Ascending aorta (tissue), 2 donors: ENCODE data around the gene SMIM14. TPM values are rescaled to one million over a fixed set of nuclear protein-coding genes. Genes with fewer than 3 reads are reported as not detected.

Source experiments
- DNase-seq, 2 donors: peaks; one replicate each; pipeline ENCODE4 v3.0.0-alpha.2; 2019; ENCODE audit warnings: low spot score in 2 of 2
- H3K27ac ChIP-seq, 2 donors: fragments of 200-600 bp; sonication (generic); one replicate each; pipeline ENCODE4 v1.5.1; 2016 to 2017; ENCODE audit warnings: mild to moderate bottlenecking in 1 of 2
- H3K27me3 ChIP-seq: fragments of 200-600 bp; sonication (generic); one replicate; pipeline ENCODE4 v1.5.1; 2017
- H3K36me3 ChIP-seq, 2 donors: fragments of 200-600 bp; sonication (generic); one replicate each; pipeline ENCODE4 v1.5.1; 2016
- H3K4me1 ChIP-seq, 2 donors: fragments of 200-600 bp; sonication (generic); one replicate each; pipeline ENCODE4 v1.5.1; 2016 to 2017; ENCODE audit warnings: mild to moderate bottlenecking in 1 of 2
- H3K4me3 ChIP-seq, 2 donors: fragments of 200-600 bp; sonication (generic); one replicate each; pipeline ENCODE4 v1.5.1; 2016 to 2017; ENCODE audit warnings: mild to moderate bottlenecking in 1 of 2
- H3K9me3 ChIP-seq, 2 donors: fragments of 200-600 bp; sonication (generic); one replicate each; pipeline ENCODE4 v1.5.1; 2016
- intact Hi-C: fragments of 100-400 bp; cut with DNase I; formaldehyde crosslinking; loops from one replicate; pipeline ENCODE4 v1.15.1; 2023
- total RNA-seq: library from RNA; depleted of rRNA; stranded (reverse); fragments of >200 nt; gene quantifications from one replicate; pipeline ENCODE4 v1.1.0, GENCODE V29; 2016
- TF ChIP-seq, protein P1 (sequence below), 3 experiments: fragments of 200-600 bp in 2 of 3; fragments of 450-650 bp in 1 of 3; sonication (generic) in 2 of 3; IDR thresholded peaks; one replicate each; pipeline ENCODE4 v1.5.1; 2016 to 2019; ENCODE audit warnings: antibody characterized with exemption in 3 of 3, mild to moderate bottlenecking in 1 of 3, moderate library complexity in 1 of 3

The SMIM14 gene
- total RNA-seq, 1 donor from 2014 or later = 48.2 TPM

DNA sequence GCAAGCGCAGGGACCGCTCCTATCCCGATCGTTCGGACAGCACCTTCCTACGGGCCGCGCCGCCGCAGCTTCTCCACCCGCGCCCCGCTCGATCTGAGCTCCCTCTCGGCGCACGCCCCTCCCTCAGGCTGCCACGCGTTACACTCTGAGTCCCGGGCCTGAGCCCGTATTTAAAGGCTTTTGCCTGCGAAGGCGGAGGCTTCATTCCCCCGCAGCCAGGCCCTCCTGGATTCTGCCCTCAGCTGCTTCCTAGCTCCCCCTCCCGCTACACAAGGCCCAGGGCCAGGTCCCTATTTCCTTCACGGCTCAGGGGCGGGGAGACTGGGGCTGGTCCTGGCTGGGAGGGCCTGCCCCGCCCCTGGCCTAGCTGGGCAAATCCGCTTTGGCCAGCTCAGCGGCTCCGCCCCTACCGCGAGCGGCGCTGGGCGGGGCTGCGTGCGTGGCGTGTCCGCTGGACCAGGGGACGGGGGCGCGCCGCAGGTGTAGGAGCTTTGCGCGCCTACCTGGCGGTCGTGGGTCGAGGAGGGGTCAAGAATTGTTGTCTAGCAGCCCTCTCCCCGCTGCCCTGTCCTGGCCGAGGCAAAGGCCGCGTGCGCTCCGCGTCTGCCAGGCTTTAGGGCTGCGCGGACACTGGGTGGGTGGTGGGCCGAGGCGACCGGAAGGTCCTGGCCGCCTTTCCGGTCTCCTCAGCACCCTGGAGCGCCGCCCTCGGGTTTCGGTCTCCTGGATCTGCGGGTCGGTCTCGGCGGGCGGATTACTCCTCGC, 111.2 kb downstream of the SMIM14 start, which contains the start of gene UGDH:
Gene UGDH, minus strand, starts transcription at position 144 of the 765 bp plus-strand sequence. CDS start 5,927 bp downstream, outside the sequence.
- H3K9me3 ChIP-seq = no peaks in the 10 kb centered on the region
- H3K27me3 ChIP-seq = no peaks in the 10 kb centered on the region
- peaks cover 0 to 13% of the 10 kb centered on the region in 2 donors for H3K4me1 ChIP-seq
- intact Hi-C loops = loop anchor here (1.0 to 5.0 kb wide), 8 partner anchors 25 to 530 kb away; partner anchors contain the start of genes LIAS, N4BP2, PDS5A and RPL9
- H3K36me3 ChIP-seq = peaks cover 2 to 4% of the 10 kb centered on the region in 2 donors
- peak within 1 kb of the TSS; percentile 56 to 100 for H3K4me3 ChIP-seq
- DNase-seq = peak; percentile 89 to 98
- H3K27ac ChIP-seq = peak within 1 kb of the TSS; percentile 96 to 98
- TF ChIP-seq, protein P1, sequence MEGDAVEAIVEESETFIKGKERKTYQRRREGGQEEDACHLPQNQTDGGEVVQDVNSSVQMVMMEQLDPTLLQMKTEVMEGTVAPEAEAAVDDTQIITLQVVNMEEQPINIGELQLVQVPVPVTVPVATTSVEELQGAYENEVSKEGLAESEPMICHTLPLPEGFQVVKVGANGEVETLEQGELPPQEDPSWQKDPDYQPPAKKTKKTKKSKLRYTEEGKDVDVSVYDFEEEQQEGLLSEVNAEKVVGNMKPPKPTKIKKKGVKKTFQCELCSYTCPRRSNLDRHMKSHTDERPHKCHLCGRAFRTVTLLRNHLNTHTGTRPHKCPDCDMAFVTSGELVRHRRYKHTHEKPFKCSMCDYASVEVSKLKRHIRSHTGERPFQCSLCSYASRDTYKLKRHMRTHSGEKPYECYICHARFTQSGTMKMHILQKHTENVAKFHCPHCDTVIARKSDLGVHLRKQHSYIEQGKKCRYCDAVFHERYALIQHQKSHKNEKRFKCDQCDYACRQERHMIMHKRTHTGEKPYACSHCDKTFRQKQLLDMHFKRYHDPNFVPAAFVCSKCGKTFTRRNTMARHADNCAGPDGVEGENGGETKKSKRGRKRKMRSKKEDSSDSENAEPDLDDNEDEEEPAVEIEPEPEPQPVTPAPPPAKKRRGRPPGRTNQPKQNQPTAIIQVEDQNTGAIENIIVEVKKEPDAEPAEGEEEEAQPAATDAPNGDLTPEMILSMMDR (IDR thresholded peaks at IDR 0.05) = peak in 2 of 3 experiments; percentile 14 to 16

DNA sequence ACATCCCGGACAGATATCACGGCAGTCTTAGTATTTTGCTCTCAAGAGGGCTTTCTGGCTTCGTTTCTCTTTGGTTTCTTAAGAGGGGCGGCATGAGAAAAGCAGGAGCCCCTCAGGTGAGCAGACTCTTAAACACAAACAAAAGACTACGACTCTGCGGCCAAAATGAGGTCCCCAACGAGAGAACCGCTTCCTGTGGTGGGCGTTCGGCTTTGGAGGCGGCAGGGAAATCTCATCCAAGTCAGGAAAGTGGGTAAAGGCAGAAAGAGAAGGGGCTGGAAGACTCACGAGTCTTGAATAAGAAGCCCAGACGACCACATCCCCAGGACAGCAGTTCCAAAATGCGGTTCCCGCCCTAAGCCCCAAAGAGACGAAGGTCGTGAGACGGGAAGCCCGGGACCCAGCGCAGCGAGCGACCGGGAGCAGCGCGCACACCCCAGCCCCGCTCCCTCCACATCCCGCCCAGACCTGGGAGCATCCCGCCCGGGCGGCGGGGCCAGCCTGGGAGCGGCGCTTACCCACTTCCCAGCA, 111.8 kb downstream of the SMIM14 start:
- H3K36me3 ChIP-seq = no peaks in the 10 kb centered on the region
- intact Hi-C loops = loop anchor here (1.0 to 5.0 kb wide), 7 partner anchors 24 to 530 kb away; partner anchors contain the start of genes LIAS, N4BP2, PDS5A and RPL9
- no peaks in the 10 kb centered on the region for H3K27me3 ChIP-seq
- no peak for DNase-seq
- H3K27ac ChIP-seq = peak overlapping the region; percentile 96 to 98
- H3K9me3 ChIP-seq = no peaks in the 10 kb centered on the region
- H3K4me3 ChIP-seq = peak overlapping the region; percentile 56 to 100
- TF ChIP-seq, protein P1 (IDR thresholded peaks at IDR 0.05) = no peak
- H3K4me1 ChIP-seq = peaks cover 0 to 20% of the 10 kb centered on the region in 2 donors

DNA sequence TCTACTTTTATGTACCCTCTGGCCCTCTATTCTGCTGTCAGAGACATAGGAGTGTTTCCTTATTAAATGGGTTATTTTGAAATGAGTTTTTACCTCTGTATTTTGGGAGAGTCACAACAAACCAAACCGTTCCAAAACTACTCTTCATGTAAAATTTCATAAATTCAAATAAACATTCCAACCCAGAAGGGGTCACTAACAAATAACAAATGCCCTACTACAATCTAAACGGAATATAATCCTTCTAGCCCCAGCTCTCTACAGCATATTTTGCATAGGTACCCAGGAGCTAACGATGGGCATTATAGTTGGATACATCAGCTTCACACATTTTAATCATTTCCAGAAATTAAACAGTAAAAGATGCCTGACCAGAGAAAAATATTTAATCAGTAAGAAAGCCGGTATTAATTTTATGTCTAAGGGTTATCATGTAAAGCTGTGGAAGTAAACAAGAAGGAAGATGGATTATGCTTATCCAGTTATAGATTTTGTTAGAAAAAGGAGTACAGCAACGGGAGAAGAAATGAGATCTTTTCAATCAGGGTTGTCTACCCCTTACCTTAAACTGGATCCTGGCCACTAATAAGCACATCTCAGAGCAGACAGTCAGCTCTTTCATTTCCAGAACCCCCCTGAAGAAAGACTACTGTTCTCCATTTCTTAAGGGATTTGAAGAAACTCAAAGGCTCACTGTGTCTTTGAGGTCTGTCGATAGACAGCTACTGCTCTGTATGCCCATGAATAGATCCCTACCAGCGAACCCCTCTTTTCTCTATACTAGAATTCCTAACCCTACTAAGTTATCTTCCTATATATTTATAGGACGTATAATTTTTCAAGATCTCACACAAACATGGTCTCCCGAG, 112.6 kb downstream of the SMIM14 start:
- Histone ChIP-seq H3K36me3 (no peaks in the 10 kb centered on the region), H3K4me1 (peaks cover 0 to 23% of the 10 kb centered on the region in 2 donors), H3K27ac (peak overlapping the region; percentile 96 to 98), H3K4me3 (peak overlapping the region; percentile 56 to 100), H3K9me3 (no peaks in the 10 kb centered on the region), H3K27me3 (no peaks in the 10 kb centered on the region)
- no peak for DNase-seq
- TF ChIP-seq, protein P1 (IDR thresholded peaks at IDR 0.05) = no peak
- intact Hi-C loops = loop anchor here (2.0 to 5.0 kb wide), 6 partner anchors 23 to 531 kb away; partner anchors contain the start of genes LIAS, N4BP2, PDS5A and RPL9

DNA sequence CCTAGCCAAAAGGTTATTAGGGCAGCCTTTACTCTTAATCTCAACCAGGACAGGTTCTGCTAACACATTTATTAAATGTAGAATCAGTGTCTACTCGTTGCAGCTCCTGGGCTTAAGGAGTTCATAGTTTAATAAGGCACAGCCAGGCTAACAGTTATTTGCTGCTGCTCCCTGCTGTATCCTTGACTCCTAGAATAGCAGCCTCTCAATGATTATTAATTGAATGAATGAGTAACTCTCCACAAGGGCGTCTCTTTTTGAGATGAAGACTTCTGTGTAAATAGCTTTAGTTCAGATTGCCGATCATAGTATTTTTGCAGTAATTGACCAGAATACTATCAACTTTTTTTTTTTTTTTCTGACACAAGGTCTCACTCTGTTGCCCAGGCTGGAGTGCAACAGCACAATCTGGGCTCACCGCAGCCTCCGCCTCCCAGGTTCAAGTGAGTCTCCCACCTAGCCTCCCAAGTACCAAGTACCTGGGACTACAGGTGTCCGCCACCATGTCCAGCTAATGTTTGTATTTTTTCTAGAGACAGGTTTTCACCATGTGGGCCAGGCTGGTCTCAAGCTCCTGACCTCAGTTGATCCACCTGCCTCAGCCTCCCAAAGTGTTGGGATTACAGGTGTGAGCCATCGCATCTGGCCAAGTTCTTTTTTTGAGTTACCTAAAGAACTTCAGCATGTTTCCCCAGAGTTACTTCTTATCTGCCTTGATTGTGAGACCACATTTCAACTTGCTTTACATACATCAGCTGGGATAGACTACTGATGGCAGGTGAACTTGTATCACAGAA, 114.3 kb downstream of the SMIM14 start:
- Histone ChIP-seq H3K27me3 (no peaks in the 10 kb centered on the region), H3K36me3 (peaks cover 0 to 12% of the 10 kb centered on the region in 2 donors), H3K27ac (no peak overlapping the region), H3K4me1 (peaks cover 0 to 23% of the 10 kb centered on the region in 2 donors), H3K4me3 (no peak overlapping the region), H3K9me3 (no peaks in the 10 kb centered on the region)
- intact Hi-C loops = no loop called here
- DNase-seq = no peak
- TF ChIP-seq, protein P1 (IDR thresholded peaks at IDR 0.05) = no peak
